IMR-90 (cell line): Measurements from ENCODE around the gene LYRM4. TPM values are rescaled to one million over a fixed set of nuclear protein-coding genes. Genes with fewer than 3 reads are reported as not detected.

ENCODE experiments used
- ATAC-seq: fragments of 200-7000 bp; cut with Tn5 transposase; 2 replicates; pipeline ENCODE4 v1.9.1; 2020; ENCODE audit warnings: low read depth, mild to moderate bottlenecking, moderate library complexity
- BruUV-seq: library from RNA; stranded (reverse); fragments of 400-500 nt; replicated peaks from 2 replicates; lab custom pipeline; 2021; lab: Mats Ljungman, UMichigan
- CTCF ChIA-PET: fragments of 300-600 bp; formaldehyde crosslinking; extraction: SDS; loops from one replicate; lab custom pipeline; 2021; ENCODE audit warnings: antibody characterized with exemption; lab: Yijun Ruan, JAX
- POLR2A ChIA-PET: fragments of 300-600 bp; sonication (Branson Sonifier 250); formaldehyde crosslinking; loops from one replicate; lab custom pipeline; 2022; ENCODE audit warnings: antibody characterized with exemption; ENCODE audit not compliant: unreplicated experiment; lab: Charles Lee
- DNase-seq: peaks from one replicate; pipeline ENCODE4 v3.0.0; 2013
- H2AFZ ChIP-seq: replicated peaks from 2 replicates; pipeline ENCODE3; 2013; ENCODE audit warnings: low read length, mild to moderate bottlenecking; ENCODE audit not compliant: poor library complexity
- H2AK5ac ChIP-seq: 2 replicates; pipeline ENCODE4 v1.6.1; 2013; ENCODE audit warnings: low read depth, low read length, inconsistent platforms
- H2AK9ac ChIP-seq: replicated peaks from 2 replicates; pipeline ENCODE3; 2013; ENCODE audit warnings: mild to moderate bottlenecking, low read depth, low read length, moderate library complexity; ENCODE audit not compliant: poor library complexity
- H2BK120ac ChIP-seq: 2 replicates; pipeline ENCODE4 v1.6.1; 2013; ENCODE audit warnings: low read depth, low read length, inconsistent platforms
- H2BK15ac ChIP-seq: 3 replicates; pipeline ENCODE4 v1.6.1; 2013; ENCODE audit warnings: low read depth, low read length, inconsistent platforms
- H2BK20ac ChIP-seq: 2 replicates; pipeline ENCODE4 v1.6.1; 2013; ENCODE audit warnings: low read depth, mild to moderate bottlenecking, inconsistent platforms, low read length, moderate library complexity
- H2BK5ac ChIP-seq: 2 replicates; pipeline ENCODE4 v1.6.1; 2013; ENCODE audit warnings: mild to moderate bottlenecking, low read depth, low read length, inconsistent platforms; ENCODE audit not compliant: poor library complexity, severe bottlenecking
- H3K14ac ChIP-seq: replicated peaks from 2 replicates; pipeline ENCODE4 v1.6.1; 2013; ENCODE audit warnings: low read depth, low read length, inconsistent platforms
- H3K18ac ChIP-seq: 2 replicates; pipeline ENCODE4 v1.6.1; 2013; ENCODE audit warnings: low read depth, low read length, control low read depth
- H3K23ac ChIP-seq: 2 replicates; pipeline ENCODE4 v1.6.1; 2013; ENCODE audit warnings: low read depth, low read length, inconsistent platforms
- H3K27ac ChIP-seq: 2 replicates; pipeline ENCODE4 v1.5.1; 2013; ENCODE audit warnings: mild to moderate bottlenecking, control low read depth, low read length; ENCODE audit not compliant: insufficient read depth
- H3K27me3 ChIP-seq: 2 replicates; pipeline ENCODE4 v1.6.1; 2013; ENCODE audit warnings: low read length; ENCODE audit not compliant: control insufficient read depth, insufficient read depth
- H3K36me3 ChIP-seq: 2 replicates; pipeline ENCODE4 v1.6.1; 2013; ENCODE audit warnings: low read length, mixed read lengths; ENCODE audit not compliant: control insufficient read depth, insufficient read depth
- H3K4ac ChIP-seq: 2 replicates; pipeline ENCODE4 v1.6.1; 2013; ENCODE audit warnings: low read depth, low read length, inconsistent platforms
- H3K4me1 ChIP-seq: 2 replicates; pipeline ENCODE4 v1.6.1; 2013; ENCODE audit warnings: low read length, mixed read lengths; ENCODE audit not compliant: control insufficient read depth, insufficient read depth
- H3K4me2 ChIP-seq: 2 replicates; pipeline ENCODE4 v1.6.1; 2013; ENCODE audit warnings: low read depth, mild to moderate bottlenecking, control low read depth, low read length, moderate library complexity
- H3K4me3 ChIP-seq: 2 replicates; pipeline ENCODE4 v1.5.1; 2013; ENCODE audit warnings: low read depth, mild to moderate bottlenecking, control low read depth, low read length, moderate library complexity; ENCODE audit not compliant: insufficient read depth
- H3K56ac ChIP-seq: 2 replicates; pipeline ENCODE4 v1.6.1; 2013; ENCODE audit warnings: low read length, inconsistent platforms; ENCODE audit not compliant: insufficient read depth; ENCODE audit errors: extremely low read depth
- H3K79me1 ChIP-seq, 2 experiments: 2 replicates each; pipeline ENCODE4 v1.6.1; 2013; ENCODE audit warnings: low read length in 2 of 2, inconsistent platforms in 1 of 2, low read depth in 1 of 2
- H3K9ac ChIP-seq: 2 replicates; pipeline ENCODE4 v1.6.1; 2013; ENCODE audit warnings: low read depth, low read length, control low read depth
- H3K9me1 ChIP-seq: 2 replicates; pipeline ENCODE4 v1.6.1; 2013; ENCODE audit warnings: low read length, inconsistent platforms; ENCODE audit not compliant: insufficient read depth
- H3K9me3 ChIP-seq: 2 replicates; pipeline ENCODE4 v1.6.1; 2013; ENCODE audit warnings: low read length; ENCODE audit not compliant: control insufficient read depth, insufficient read depth
- H4K20me1 ChIP-seq: 2 replicates; pipeline ENCODE4 v1.6.1; 2013; ENCODE audit warnings: low read length, inconsistent platforms; ENCODE audit not compliant: insufficient read depth
- H4K5ac ChIP-seq: 2 replicates; pipeline ENCODE4 v1.6.1; 2013; ENCODE audit warnings: mild to moderate bottlenecking, low read depth, low read length, control low read depth
- H4K8ac ChIP-seq, 2 experiments: 2 replicates each; pipeline ENCODE4 v1.6.1; 2013; ENCODE audit warnings: low read depth in 2 of 2, low read length in 2 of 2, control low read depth in 1 of 2, inconsistent platforms in 1 of 2
- H4K91ac ChIP-seq: 2 replicates; pipeline ENCODE4 v1.6.1; 2013; ENCODE audit warnings: low read depth, low read length, inconsistent platforms; ENCODE audit not compliant: insufficient read depth
- BHLHE40 ChIP-seq: fragments of 150-350 bp; IDR thresholded peaks from 2 replicates; pipeline ENCODE4 v1.6.1; 2016; ENCODE audit warnings: mild to moderate bottlenecking, low read depth, low read length
- CHD1 ChIP-seq: IDR thresholded peaks from 2 replicates; pipeline ENCODE4 v1.6.1; 2012; ENCODE audit warnings: low read depth, low read length, improper control_type of control experiment
- FOS ChIP-seq: fragments of 150-350 bp; IDR thresholded peaks from 2 replicates; pipeline ENCODE4 v1.6.1; 2016; ENCODE audit warnings: low read depth, low read length
- MAFK ChIP-seq: IDR thresholded peaks from 2 replicates; pipeline ENCODE4 v1.6.1; 2012; ENCODE audit warnings: low read depth, low read length, improper control_type of control experiment
- NFE2L2 ChIP-seq: fragments of 150-350 bp; IDR thresholded peaks from 2 replicates; pipeline ENCODE4 v1.6.1; 2016; ENCODE audit warnings: low read depth, mild to moderate bottlenecking, low read length
- RAD21 ChIP-seq: IDR thresholded peaks from 2 replicates; pipeline ENCODE4 v1.6.1; 2012; ENCODE audit warnings: low read length, improper control_type of control experiment
- RCOR1 ChIP-seq: IDR thresholded peaks from 2 replicates; pipeline ENCODE4 v1.6.1; 2012; ENCODE audit warnings: mild to moderate bottlenecking, low read length, improper control_type of control experiment; ENCODE audit not compliant: insufficient replicate concordance
- SMC3 ChIP-seq: fragments of 150-350 bp; IDR thresholded peaks from 2 replicates; pipeline ENCODE4 v1.6.1; 2016; ENCODE audit warnings: low read depth, mild to moderate bottlenecking, antibody characterized with exemption, low read length, moderate library complexity
- WGBS, 2 experiments: methylation state at CpG; one replicate each; pipeline versions ENCODE4 v1.1.5 to v1.1.7; 2013; ENCODE audit warnings: missing lambda C conversion rate in 2 of 2; ENCODE audit not compliant: insufficient read length in 1 of 2; ENCODE audit errors: extremely low coverage in 2 of 2; 5-methylcytosine and 5-hydroxymethylcytosine counted together
- dilution Hi-C: fragments of 300-500 bp; cut with HindIII; formaldehyde crosslinking; loops from one replicate; pipeline ENCODE4 v1.14.3; 2018; ENCODE audit warnings: low sequenced_read_pairs; ENCODE audit not compliant: unreplicated experiment
- in situ Hi-C: fragments of 300-500 bp; cut with MboI; formaldehyde crosslinking; loops from 3 replicates; pipeline ENCODE4 v1.14.3; 2019; ENCODE audit warnings: low sequenced_read_pairs, inconsistent platforms, mixed read lengths
- intact Hi-C: fragments of 100-400 bp; cut with micrococcal nuclease; formaldehyde crosslinking; loops from 2 replicates; pipeline ENCODE4 v1.10.0; 2022
- polyA plus RNA-seq, 3 experiments: library from polyadenylated mRNA; depleted of rRNA; stranded (reverse); fragments of >200 nt; gene quantifications; 2 replicates each; pipeline ENCODE4 v1.2.3, GENCODE V29; 2012; ENCODE audit warnings: low replicate concordance in 1 of 3
- total RNA-seq: library from RNA; depleted of rRNA; stranded (reverse); fragments of >200 nt; gene quantifications from 2 replicates; pipeline ENCODE4 v1.2.3, GENCODE V29; 2012
- TF ChIP-seq, protein P1 (sequence below): fragments of 150-350 bp; IDR thresholded peaks from 2 replicates; pipeline ENCODE4 v1.6.1; 2016; ENCODE audit warnings: low read depth, mild to moderate bottlenecking, low read length, moderate library complexity, borderline replicate concordance
- TF ChIP-seq, protein P2 (sequence below): fragments of 150-350 bp; IDR thresholded peaks from 2 replicates; pipeline ENCODE4 v1.6.1; 2017; ENCODE audit warnings: mild to moderate bottlenecking, antibody characterized with exemption, low read length, low read depth

The LYRM4 gene
- total and polyA plus RNA-seq, 2 of the 4 experiments (the other 2 are of a cell fraction): 11.5 to 26.6 TPM

GRCh38 chr6:5136851-5137250, 123.9 kb downstream of the LYRM4 start:
- no peak overlapping the region for H2BK5ac ChIP-seq
- no peak overlapping the region for H3K9ac ChIP-seq
- no peak for DNase-seq
- no TSS peak for BruUV-seq
- H4K91ac ChIP-seq: no peak overlapping the region
- no peak overlapping the region for H4K8ac ChIP-seq
- H4K20me1 ChIP-seq: no peaks in the 10 kb centered on the region
- no peak for ATAC-seq
- no peaks in the 10 kb centered on the region for H3K9me3 ChIP-seq
- no peaks in the 10 kb centered on the region for H3K79me1 ChIP-seq
- no peaks in the 10 kb centered on the region for H3K9me1 ChIP-seq
- no peaks in the 10 kb centered on the region for H3K27me3 ChIP-seq
- no peak overlapping the region for H3K14ac ChIP-seq
- H2AK9ac ChIP-seq: no peak overlapping the region
- no peak overlapping the region for H2BK15ac ChIP-seq
- H3K18ac ChIP-seq: no peak overlapping the region
- H4K5ac ChIP-seq: no peak overlapping the region
- peaks cover 5% of the 10 kb centered on the region for H3K4me1 ChIP-seq
- ChIA-PET CTCF (no interaction called here), POLR2A (no interaction called here)
- H3K4me2 ChIP-seq: no peak overlapping the region
- H2BK20ac ChIP-seq: no peak overlapping the region
- H3K4me3 ChIP-seq: no peak overlapping the region
- no peaks in the 10 kb centered on the region for H3K36me3 ChIP-seq
- in situ Hi-C loops (no loop called here), dilution Hi-C loops (no loop called here), intact Hi-C loops (no loop called here)
- 74% methylated on average over 4 of the region's 8 CpGs; no CpG with 5 or more reads in 1 of the 2 experiments for WGBS, 2 experiments
- no peak overlapping the region for H2AFZ ChIP-seq
- no peak overlapping the region for H2AK5ac ChIP-seq
- H3K56ac ChIP-seq: no peak overlapping the region
- H2BK120ac ChIP-seq: no peak overlapping the region
- no peak overlapping the region for H3K23ac ChIP-seq
- no peak for TF ChIP-seq NFE2L2
- TF ChIP-seq SMC3: no peak
- TF ChIP-seq BHLHE40: no peak
- TF ChIP-seq, protein P1, sequence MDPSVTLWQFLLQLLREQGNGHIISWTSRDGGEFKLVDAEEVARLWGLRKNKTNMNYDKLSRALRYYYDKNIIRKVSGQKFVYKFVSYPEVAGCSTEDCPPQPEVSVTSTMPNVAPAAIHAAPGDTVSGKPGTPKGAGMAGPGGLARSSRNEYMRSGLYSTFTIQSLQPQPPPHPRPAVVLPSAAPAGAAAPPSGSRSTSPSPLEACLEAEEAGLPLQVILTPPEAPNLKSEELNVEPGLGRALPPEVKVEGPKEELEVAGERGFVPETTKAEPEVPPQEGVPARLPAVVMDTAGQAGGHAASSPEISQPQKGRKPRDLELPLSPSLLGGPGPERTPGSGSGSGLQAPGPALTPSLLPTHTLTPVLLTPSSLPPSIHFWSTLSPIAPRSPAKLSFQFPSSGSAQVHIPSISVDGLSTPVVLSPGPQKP: no peak
- no peak for TF ChIP-seq MAFK
- TF ChIP-seq, protein P2, sequence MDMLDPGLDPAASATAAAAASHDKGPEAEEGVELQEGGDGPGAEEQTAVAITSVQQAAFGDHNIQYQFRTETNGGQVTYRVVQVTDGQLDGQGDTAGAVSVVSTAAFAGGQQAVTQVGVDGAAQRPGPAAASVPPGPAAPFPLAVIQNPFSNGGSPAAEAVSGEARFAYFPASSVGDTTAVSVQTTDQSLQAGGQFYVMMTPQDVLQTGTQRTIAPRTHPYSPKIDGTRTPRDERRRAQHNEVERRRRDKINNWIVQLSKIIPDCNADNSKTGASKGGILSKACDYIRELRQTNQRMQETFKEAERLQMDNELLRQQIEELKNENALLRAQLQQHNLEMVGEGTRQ: no peak
- TF ChIP-seq CHD1: no peak
- TF ChIP-seq RAD21: no peak
- no peak for TF ChIP-seq FOS
- no peak for TF ChIP-seq RCOR1
- no peak overlapping the region for H3K4ac ChIP-seq
- no peak overlapping the region for H3K27ac ChIP-seq
